Large intestine (tissue), 3 donors: Measurements from ENCODE around the gene SFXN5. TPM values are rescaled to one million over a fixed set of nuclear protein-coding genes. Genes with fewer than 3 reads are reported as not detected.

Source experiments
- DNase-seq, 2 donors: peaks; one replicate each; pipeline versions ENCODE4 v3.0.0 to v3.0.0-alpha.2; 2013
- H3K27ac ChIP-seq: one replicate; pipeline ENCODE4 v1.5.1; 2013; ENCODE audit warnings: low read length
- H3K27me3 ChIP-seq: 2 replicates; pipeline ENCODE4 v1.6.1; 2013; ENCODE audit warnings: low read length; ENCODE audit not compliant: control insufficient read depth, insufficient read depth
- H3K36me3 ChIP-seq: 2 replicates; pipeline ENCODE4 v1.6.1; 2013; ENCODE audit warnings: low read length; ENCODE audit not compliant: control insufficient read depth, insufficient read depth
- H3K4me1 ChIP-seq: one replicate; pipeline ENCODE4 v1.6.1; 2013; ENCODE audit warnings: low read length; ENCODE audit not compliant: control insufficient read depth, insufficient read depth
- H3K4me3 ChIP-seq: one replicate; pipeline ENCODE4 v1.5.1; 2013; ENCODE audit warnings: low read length
- H3K9me3 ChIP-seq: one replicate; pipeline ENCODE4 v1.6.1; 2013; ENCODE audit warnings: mild to moderate bottlenecking, low read depth, low read length, moderate library complexity; ENCODE audit not compliant: control insufficient read depth
- WGBS: methylation state at CpG from one replicate; pipeline ENCODE4 v1.1.5; 2013; ENCODE audit warnings: low lambda C conversion rate; ENCODE audit not compliant: insufficient coverage; 5-methylcytosine and 5-hydroxymethylcytosine counted together
- polyA plus RNA-seq: library from polyadenylated mRNA; unstranded; fragments of 120-200 nt; gene quantifications from one replicate; pipeline ENCODE4 v1.2.1, GENCODE V29; 2013

The SFXN5 gene
- polyA plus RNA-seq, 1 donor = 20.0 TPM

GRCh38 chr2:72954376-72955227, 116.9 kb downstream of the SFXN5 start:
- Histone ChIP-seq H3K9me3 (no peaks in the 10 kb centered on the region), H3K27me3 (no peaks in the 10 kb centered on the region), H3K36me3 (peaks cover 8% of the 10 kb centered on the region), H3K4me1 (no peaks in the 10 kb centered on the region), H3K4me3 (no peak overlapping the region), H3K27ac (no peak overlapping the region)
- WGBS = no CpG with 5 or more reads among the region's 12 CpGs
- no peak for DNase-seq

- no peak for DNase-seq
- H3K4me3 ChIP-seq = no peak overlapping the region
- peaks cover 8% of the 10 kb centered on the region for H3K36me3 ChIP-seq
- no peak overlapping the region for H3K27ac ChIP-seq
- H3K27me3 ChIP-seq = no peaks in the 10 kb centered on the region
- no CpG with 5 or more reads among the region's 4 CpGs for WGBS
- no peaks in the 10 kb centered on the region for H3K9me3 ChIP-seq
- H3K4me1 ChIP-seq = no peaks in the 10 kb centered on the region
Measured at GRCh38 chr2:72953976-72954375, 117.5 kb downstream of the SFXN5 start.

- no peaks in the 10 kb centered on the region for H3K9me3 ChIP-seq
- H3K36me3 ChIP-seq = peaks cover 8% of the 10 kb centered on the region
- WGBS = no CpG with 5 or more reads among the region's 1 CpG
- H3K27ac ChIP-seq = no peak overlapping the region
- no peak for DNase-seq
- H3K27me3 ChIP-seq = no peaks in the 10 kb centered on the region
- no peak overlapping the region for H3K4me3 ChIP-seq
- H3K4me1 ChIP-seq = no peaks in the 10 kb centered on the region
Measured at GRCh38 chr2:72953528-72953927, 118.0 kb downstream of the SFXN5 start.

- Histone ChIP-seq H3K4me3 (no peak overlapping the region), H3K9me3 (no peaks in the 10 kb centered on the region), H3K4me1 (no peaks in the 10 kb centered on the region), H3K27me3 (no peaks in the 10 kb centered on the region), H3K36me3 (peaks cover 8% of the 10 kb centered on the region), H3K27ac (no peak overlapping the region)
- WGBS = no CpG with 5 or more reads among the region's 14 CpGs
- no peak for DNase-seq
Measured at GRCh38 chr2:72952961-72953360, 118.6 kb downstream of the SFXN5 start.

GRCh38 chr2:72952110-72952823, 119.2 kb downstream of the SFXN5 start:
- no CpG with 5 or more reads among the region's 8 CpGs for WGBS
- no peaks in the 10 kb centered on the region for H3K27me3 ChIP-seq
- no peak overlapping the region for H3K27ac ChIP-seq
- H3K9me3 ChIP-seq = no peaks in the 10 kb centered on the region
- no peak for DNase-seq
- H3K4me1 ChIP-seq = no peaks in the 10 kb centered on the region
- H3K4me3 ChIP-seq = no peak overlapping the region
- H3K36me3 ChIP-seq = peaks cover 6% of the 10 kb centered on the region

- H3K9me3 ChIP-seq = no peaks in the 10 kb centered on the region
- no peak overlapping the region for H3K4me3 ChIP-seq
- no peak overlapping the region for H3K27ac ChIP-seq
- H3K36me3 ChIP-seq = no peaks in the 10 kb centered on the region
- H3K27me3 ChIP-seq = no peaks in the 10 kb centered on the region
- WGBS = no CpG with 5 or more reads among the region's 8 CpGs
- DNase-seq = no peak
- no peaks in the 10 kb centered on the region for H3K4me1 ChIP-seq
Measured at GRCh38 chr2:72951303-72952095, 120.0 kb downstream of the SFXN5 start.

- no peaks in the 10 kb centered on the region for H3K27me3 ChIP-seq
- no peak overlapping the region for H3K27ac ChIP-seq
- H3K9me3 ChIP-seq = no peaks in the 10 kb centered on the region
- WGBS = no CpG with 5 or more reads among the region's 13 CpGs
- H3K36me3 ChIP-seq = no peaks in the 10 kb centered on the region
- no peak overlapping the region for H3K4me3 ChIP-seq
- no peak for DNase-seq
- no peaks in the 10 kb centered on the region for H3K4me1 ChIP-seq
Measured at GRCh38 chr2:72950558-72951255, 120.8 kb downstream of the SFXN5 start.

GRCh38 chr2:72949642-72950041, 121.9 kb downstream of the SFXN5 start:
- Histone ChIP-seq H3K36me3 (no peaks in the 10 kb centered on the region), H3K27ac (no peak overlapping the region), H3K4me1 (no peaks in the 10 kb centered on the region), H3K4me3 (no peak overlapping the region), H3K27me3 (no peaks in the 10 kb centered on the region), H3K9me3 (no peaks in the 10 kb centered on the region)
- WGBS = no CpG with 5 or more reads among the region's 4 CpGs
- no peak for DNase-seq

GRCh38 chr2:72949045-72949444, 122.5 kb downstream of the SFXN5 start:
- WGBS = no CpG with 5 or more reads among the region's 2 CpGs
- Histone ChIP-seq H3K27ac (no peak overlapping the region), H3K4me1 (no peaks in the 10 kb centered on the region), H3K36me3 (peaks cover under 1% of the 10 kb centered on the region), H3K4me3 (no peak overlapping the region), H3K27me3 (no peaks in the 10 kb centered on the region), H3K9me3 (no peaks in the 10 kb centered on the region)
- peak; percentile 18 to 56 for DNase-seq
